HG03565 (cell line): ENCODE measurements around the gene HOXA2.

Source experiments
- ATAC-seq: cut with Tn5 transposase; IDR thresholded peaks from one replicate; pipeline ENCODE4 v1.9.1; 2021; ENCODE audit warnings: mild to moderate bottlenecking, moderate library complexity; ENCODE audit not compliant: unreplicated experiment

Gene HOXA2

GRCh38 chr7:27083646-27084045 is 18.8 kb downstream of the HOXA2 start:
- ATAC-seq = no peak

GRCh38 chr7:27082171-27082570 is 20.3 kb downstream of the HOXA2 start:
- no peak for ATAC-seq

GRCh38 chr7:27080844-27081436 is 21.5 kb downstream of the HOXA2 start:
- ATAC-seq = no peak

- no peak for ATAC-seq
Measured at GRCh38 chr7:27079234-27079975, 23.1 kb downstream of the HOXA2 start.

- ATAC-seq = no peak
Measured at GRCh38 chr7:27078616-27079233, 23.8 kb downstream of the HOXA2 start.

GRCh38 chr7:27073076-27073475 is 29.4 kb downstream of the HOXA2 start:
- no peak for ATAC-seq

GRCh38 chr7:27071622-27072390 is 30.7 kb downstream of the HOXA2 start:
- ATAC-seq = no peak

GRCh38 chr7:27068259-27068658 is 34.2 kb downstream of the HOXA2 start:
- ATAC-seq = no peak

- ATAC-seq = no peak
Measured at GRCh38 chr7:27066148-27066547, 36.3 kb downstream of the HOXA2 start.

- ATAC-seq = no peak
Measured at GRCh38 chr7:27065709-27066108, 36.8 kb downstream of the HOXA2 start.

- ATAC-seq = no peak
Measured at GRCh38 chr7:27064661-27065060, 37.8 kb downstream of the HOXA2 start.

- ATAC-seq = no peak
Measured at GRCh38 chr7:27064159-27064558, 38.3 kb downstream of the HOXA2 start.

- no peak for ATAC-seq
Measured at GRCh38 chr7:27062946-27063345, 39.5 kb downstream of the HOXA2 start.

- ATAC-seq = no peak
Measured at GRCh38 chr7:27053153-27053552, 49.3 kb downstream of the HOXA2 start.

GRCh38 chr7:27051451-27051850 is 51.0 kb downstream of the HOXA2 start:
- ATAC-seq = no peak
